GM21447 (cell line): ENCODE measurements around the gene ZNF691.

ENCODE experiments used
- ATAC-seq: cut with Tn5 transposase; IDR thresholded peaks from one replicate; pipeline ENCODE4 v1.9.1; 2021; ENCODE audit not compliant: unreplicated experiment

The ZNF691 gene

GRCh38 chr1:42832641-42833240 is 13.7 kb upstream of the ZNF691 start:
- no peak for ATAC-seq

- no peak for ATAC-seq
Observed at GRCh38 chr1:42833981-42834380, 12.4 kb upstream of the ZNF691 start.

- ATAC-seq, result no peak
Observed at GRCh38 chr1:42834803-42835202, 11.6 kb upstream of the ZNF691 start.

GRCh38 chr1:42835422-42835821 is 11.0 kb upstream of the ZNF691 start:
- ATAC-seq, result no peak

GRCh38 chr1:42837709-42838108 is 8.7 kb upstream of the ZNF691 start:
- ATAC-seq, result no peak

GRCh38 chr1:42838482-42839190 is 7.8 kb upstream of the ZNF691 start:
- no peak for ATAC-seq

- no peak for ATAC-seq
Observed at GRCh38 chr1:42841010-42841409, 5.4 kb upstream of the ZNF691 start.

GRCh38 chr1:42841440-42842147 is 4.8 kb upstream of the ZNF691 start:
- no peak for ATAC-seq

GRCh38 chr1:42844592-42845140 is 1.7 kb upstream of the ZNF691 start:
- no peak for ATAC-seq

GRCh38 chr1:42845193-42845592 is 1.2 kb upstream of the ZNF691 start:
- ATAC-seq, result no peak

GRCh38 chr1:42845866-42846256 is 552 bp upstream of the ZNF691 start:
- ATAC-seq, result peak; percentile 12

GRCh38 chr1:42847111-42847595 is 740 bp downstream of the ZNF691 start:
- peak; percentile 3 for ATAC-seq

- ATAC-seq, result no peak
Observed at GRCh38 chr1:42847721-42848460, 1.5 kb downstream of the ZNF691 start.

GRCh38 chr1:42848823-42849537 is 2.6 kb downstream of the ZNF691 start:
- no peak for ATAC-seq

GRCh38 chr1:42849944-42850343 is 3.5 kb downstream of the ZNF691 start:
- ATAC-seq, result no peak

- no peak for ATAC-seq
Observed at GRCh38 chr1:42851420-42851819, 5.0 kb downstream of the ZNF691 start.

GRCh38 chr1:42851960-42852607 is 5.7 kb downstream of the ZNF691 start:
- ATAC-seq, result no peak

- no peak for ATAC-seq
Observed at GRCh38 chr1:42852608-42852980, 6.2 kb downstream of the ZNF691 start.

- ATAC-seq, result no peak
Observed at GRCh38 chr1:42853116-42853884, 6.9 kb downstream of the ZNF691 start.
